Thyroid gland (tissue), 4 donors: ENCODE data around the gene DLG2.

ENCODE experiments used
- CTCF ChIP-seq, 6 experiments: fragments of 200-600 bp in 3 of 6; fragments of 450-650 bp in 3 of 6; sonication (generic) in 3 of 6; IDR thresholded peaks; one replicate each; pipeline ENCODE4 v1.5.1; 2016 to 2019; ENCODE audit warnings: antibody characterized with exemption in 6 of 6, mild to moderate bottlenecking in 2 of 6, inconsistent platforms in 1 of 6, moderate library complexity in 1 of 6
- POLR2A ChIP-seq, 2 donors: fragments of 450-650 bp; IDR thresholded peaks; one replicate each; pipeline ENCODE4 v1.6.1; 2017; ENCODE audit warnings: antibody characterized with exemption in 2 of 2, mild to moderate bottlenecking in 2 of 2, moderate library complexity in 1 of 2

- TF ChIP-seq CTCF (IDR thresholded peaks at IDR 0.05) (no peak), POLR2A (IDR thresholded peaks at IDR 0.05) (no peak)
Observed at GRCh38 chr11:83791557-83791956, 1835.6 kb downstream of the DLG2 start.
